PC-3 (cell line): ENCODE results near the gene ZGRF1. TPM values are rescaled to one million over a fixed set of nuclear protein-coding genes. Genes with fewer than 3 reads are reported as not detected.

Experiments used
- ATAC-seq: fragments of 200-7000 bp; cut with Tn5 transposase; 2 replicates; pipeline ENCODE4 v1.9.1; 2020; ENCODE audit warnings: mild to moderate bottlenecking, moderate library complexity
- BruUV-seq: library from RNA; stranded (reverse); fragments of 400-500 nt; replicated peaks from 2 replicates; lab custom pipeline; 2021; lab: Mats Ljungman, UMichigan
- CTCF ChIA-PET: fragments of 300-600 bp; sonication (Branson Sonifier 250); formaldehyde crosslinking; loops from one replicate; lab custom pipeline; 2022; ENCODE audit warnings: antibody characterized with exemption; lab: Charles Lee
- POLR2A ChIA-PET: fragments of 300-600 bp; sonication (Branson Sonifier 250); formaldehyde crosslinking; loops from one replicate; lab custom pipeline; 2022; ENCODE audit warnings: antibody characterized with exemption; ENCODE audit not compliant: unreplicated experiment; lab: Charles Lee
- DNase-seq: peaks from one replicate; pipeline ENCODE4 v3.0.0-alpha.2; 2015
- H2AFZ ChIP-seq: fragments of 300-600 bp; sonication (generic); 2 replicates; pipeline ENCODE4 v1.6.0; 2016; ENCODE audit warnings: antibody characterized with exemption, low read length
- H3F3A ChIP-seq: fragments of 300-600 bp; sonication (generic); one replicate; pipeline ENCODE4 v1.6.0; 2017; ENCODE audit warnings: antibody characterized with exemption, low read length, control low read depth, mild to moderate bottlenecking; ENCODE audit not compliant: unreplicated experiment
- H3K27ac ChIP-seq: fragments of 300-600 bp; sonication (generic); 2 replicates; pipeline ENCODE4 v1.5.1; 2016; ENCODE audit warnings: mild to moderate bottlenecking, low read length
- H3K27me3 ChIP-seq: fragments of 300-600 bp; sonication (generic); 2 replicates; pipeline ENCODE4 v1.6.1; 2016; ENCODE audit warnings: low read length, mixed read lengths
- H3K36me3 ChIP-seq: fragments of 300-600 bp; sonication (generic); 2 replicates; pipeline ENCODE4 v1.6.1; 2016; ENCODE audit warnings: low read depth, mixed run types, low read length, mixed read lengths
- H3K4me1 ChIP-seq: fragments of 300-600 bp; sonication (generic); 2 replicates; pipeline ENCODE4 v1.5.1; 2016; ENCODE audit warnings: low read length; ENCODE audit not compliant: insufficient read depth
- H3K4me2 ChIP-seq: fragments of 300-600 bp; sonication (generic); 2 replicates; pipeline ENCODE4 v1.6.0; 2016; ENCODE audit warnings: low read length
- H3K4me3 ChIP-seq: fragments of 300-600 bp; sonication (generic); 2 replicates; pipeline ENCODE4 v1.5.1; 2016; ENCODE audit warnings: mild to moderate bottlenecking, low read length, mixed read lengths
- H3K79me2 ChIP-seq: fragments of 300-600 bp; sonication (generic); 2 replicates; pipeline ENCODE4 v1.6.1; 2017; ENCODE audit warnings: low read length, mixed read lengths
- H3K9ac ChIP-seq: fragments of 300-600 bp; sonication (generic); 2 replicates; pipeline ENCODE4 v1.6.0; 2016; ENCODE audit warnings: mild to moderate bottlenecking, low read length
- H3K9me2 ChIP-seq: fragments of 300-600 bp; sonication (generic); replicated peaks from 2 replicates; pipeline ENCODE4 v1.6.1; 2016; ENCODE audit warnings: mixed run types, low read length, mixed read lengths
- H3K9me3 ChIP-seq: fragments of 300-600 bp; sonication (generic); 2 replicates; pipeline ENCODE4 v1.6.1; 2016; ENCODE audit warnings: low read length, mixed read lengths
- H4K20me1 ChIP-seq: fragments of 300-600 bp; sonication (generic); 2 replicates; pipeline ENCODE4 v1.6.1; 2016; ENCODE audit warnings: low read length, mixed read lengths
- EZH2 ChIP-seq: fragments of 300-600 bp; sonication (generic); IDR thresholded peaks from one replicate; pipeline ENCODE4 v1.6.1; 2017; ENCODE audit warnings: antibody characterized with exemption, mild to moderate bottlenecking, low read length; ENCODE audit not compliant: unreplicated experiment
- EZH2phosphoT487 ChIP-seq: fragments of 300-600 bp; sonication (generic); IDR thresholded peaks from 2 replicates; pipeline ENCODE4 v1.6.1; 2018; ENCODE audit warnings: mild to moderate bottlenecking, antibody characterized with exemption, low read length, borderline replicate concordance
- intact Hi-C: fragments of 100-400 bp; cut with micrococcal nuclease; formaldehyde crosslinking; loops from 2 replicates; pipeline ENCODE4 v1.9.0; 2023
- total RNA-seq: library from RNA; depleted of rRNA; stranded (reverse); fragments of >200 nt; gene quantifications from 2 replicates; pipeline ENCODE4 v1.2.3, GENCODE V29; 2014
- TF ChIP-seq, protein P1 (sequence below): fragments of 300-600 bp; sonication (generic); conservative IDR thresholded peaks from 2 replicates; pipeline ENCODE4 v1.5.1; 2017; ENCODE audit warnings: antibody characterized with exemption, low read depth, mild to moderate bottlenecking, low read length

The ZGRF1 gene
- total RNA-seq, 1 experiment from 2014 or later: 7.3 TPM

DNA sequence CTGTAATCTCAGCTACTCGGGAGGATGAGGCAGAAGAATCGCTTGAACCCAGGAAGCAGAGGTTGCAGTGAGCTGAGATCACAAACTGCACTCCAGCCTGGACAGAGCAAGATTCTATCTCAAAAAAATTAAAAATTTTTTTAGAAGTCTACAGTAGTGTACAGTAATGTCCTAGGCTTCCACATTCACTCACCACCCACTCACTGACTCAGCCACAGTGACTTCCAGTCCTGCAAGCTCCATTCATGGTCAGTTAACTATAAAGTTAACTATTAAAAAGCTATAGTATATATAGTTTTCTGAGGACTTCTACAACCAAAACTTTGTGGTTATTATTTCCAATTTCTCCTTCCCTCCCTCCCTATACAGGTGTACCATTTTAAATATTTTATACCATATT, 86.0 kb downstream of the ZGRF1 start:
- no peaks in the 10 kb centered on the region for H3K79me2 ChIP-seq
- H3K9me2 ChIP-seq: no peaks in the 10 kb centered on the region
- CTCF ChIA-PET: interaction anchor here (0.7 kb wide), 1 partner anchor 35 kb away, joined by 3 read pairs; no protein-coding TSS in a partner anchor
- no peak overlapping the region for H2AFZ ChIP-seq
- ATAC-seq (peak; percentile 20; the same call in 1 of the 2 replicates), DNase-seq (peak; percentile 21)
- POLR2A ChIA-PET: no interaction called here
- H3K4me1 ChIP-seq: peaks cover 19% of the 10 kb centered on the region
- H4K20me1 ChIP-seq: no peaks in the 10 kb centered on the region
- no peak overlapping the region for H3K27ac ChIP-seq
- intact Hi-C loops: no loop called here
- H3K9me3 ChIP-seq: no peaks in the 10 kb centered on the region
- no peaks in the 10 kb centered on the region for H3F3A ChIP-seq
- no peak overlapping the region for H3K9ac ChIP-seq
- H3K4me3 ChIP-seq: no peak overlapping the region
- H3K36me3 ChIP-seq: no peaks in the 10 kb centered on the region
- TF ChIP-seq EZH2 (no peak), EZH2phosphoT487 (no peak)
- TF ChIP-seq, protein P1, sequence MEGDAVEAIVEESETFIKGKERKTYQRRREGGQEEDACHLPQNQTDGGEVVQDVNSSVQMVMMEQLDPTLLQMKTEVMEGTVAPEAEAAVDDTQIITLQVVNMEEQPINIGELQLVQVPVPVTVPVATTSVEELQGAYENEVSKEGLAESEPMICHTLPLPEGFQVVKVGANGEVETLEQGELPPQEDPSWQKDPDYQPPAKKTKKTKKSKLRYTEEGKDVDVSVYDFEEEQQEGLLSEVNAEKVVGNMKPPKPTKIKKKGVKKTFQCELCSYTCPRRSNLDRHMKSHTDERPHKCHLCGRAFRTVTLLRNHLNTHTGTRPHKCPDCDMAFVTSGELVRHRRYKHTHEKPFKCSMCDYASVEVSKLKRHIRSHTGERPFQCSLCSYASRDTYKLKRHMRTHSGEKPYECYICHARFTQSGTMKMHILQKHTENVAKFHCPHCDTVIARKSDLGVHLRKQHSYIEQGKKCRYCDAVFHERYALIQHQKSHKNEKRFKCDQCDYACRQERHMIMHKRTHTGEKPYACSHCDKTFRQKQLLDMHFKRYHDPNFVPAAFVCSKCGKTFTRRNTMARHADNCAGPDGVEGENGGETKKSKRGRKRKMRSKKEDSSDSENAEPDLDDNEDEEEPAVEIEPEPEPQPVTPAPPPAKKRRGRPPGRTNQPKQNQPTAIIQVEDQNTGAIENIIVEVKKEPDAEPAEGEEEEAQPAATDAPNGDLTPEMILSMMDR: no peak
- no TSS peak for BruUV-seq
- H3K27me3 ChIP-seq: no peaks in the 10 kb centered on the region
- H3K4me2 ChIP-seq: no peak overlapping the region

DNA sequence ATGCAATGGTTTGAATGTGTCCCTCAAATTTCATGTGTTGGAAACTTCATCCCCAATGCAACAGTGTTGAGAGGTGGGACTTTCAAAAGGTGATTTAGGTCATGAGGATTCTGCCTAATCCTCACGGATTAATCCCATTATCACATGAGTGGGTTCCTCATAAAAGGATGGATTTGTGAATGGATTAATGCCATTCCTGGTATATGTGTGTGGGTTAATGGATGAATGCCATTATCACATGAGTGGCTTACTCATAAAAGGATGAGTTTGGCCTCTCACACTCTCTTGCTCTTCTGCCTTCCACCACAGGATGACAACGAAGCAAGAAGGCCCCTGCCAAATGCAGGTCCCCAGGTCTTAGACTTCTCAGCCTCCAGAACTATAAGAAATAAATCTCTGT, 90.2 kb downstream of the ZGRF1 start:
- no peaks in the 10 kb centered on the region for H3F3A ChIP-seq
- intact Hi-C loops: no loop called here
- TF ChIP-seq EZH2phosphoT487 (no peak), EZH2 (no peak)
- TF ChIP-seq, protein P1: no peak
- H3K9ac ChIP-seq: no peak overlapping the region
- no peaks in the 10 kb centered on the region for H4K20me1 ChIP-seq
- BruUV-seq: no TSS peak
- no peaks in the 10 kb centered on the region for H3K36me3 ChIP-seq
- ChIA-PET POLR2A (no interaction called here), CTCF (no interaction called here)
- ATAC-seq (no peak), DNase-seq (no peak)
- no peaks in the 10 kb centered on the region for H3K79me2 ChIP-seq
- H3K27ac ChIP-seq: no peak overlapping the region
- H3K4me3 ChIP-seq: no peak overlapping the region
- no peaks in the 10 kb centered on the region for H3K27me3 ChIP-seq
- no peaks in the 10 kb centered on the region for H3K9me3 ChIP-seq
- H3K4me2 ChIP-seq: no peak overlapping the region
- no peak overlapping the region for H2AFZ ChIP-seq
- H3K9me2 ChIP-seq: no peaks in the 10 kb centered on the region
- 0 out of 2 replicates have a peak, but pooled peaks cover 3% of the 10 kb centered on the region for H3K4me1 ChIP-seq

DNA sequence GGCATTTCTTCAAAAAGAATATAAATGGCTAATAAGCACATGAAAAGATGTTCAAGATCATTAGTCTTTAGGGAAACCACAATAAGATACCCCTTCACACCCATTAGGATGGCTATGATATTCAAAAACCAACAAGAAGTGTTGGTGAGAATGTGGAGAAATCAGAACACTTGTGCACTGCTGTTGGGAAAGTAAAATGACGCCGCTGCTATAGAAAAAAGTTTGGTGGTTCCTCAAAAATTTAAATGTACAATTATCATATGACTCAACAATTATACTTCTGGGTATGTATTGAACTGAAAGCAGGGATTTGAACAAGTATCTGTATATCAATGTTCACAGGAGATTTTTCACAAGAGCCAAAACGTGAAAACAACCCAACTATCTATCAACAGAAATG, 91.4 kb downstream of the ZGRF1 start:
- Histone ChIP-seq H4K20me1 (no peaks in the 10 kb centered on the region), H3K27me3 (no peaks in the 10 kb centered on the region), H3K9me2 (no peaks in the 10 kb centered on the region), H3K27ac (no peak overlapping the region), H3K4me1 (0 out of 2 replicates have a peak, but pooled peaks cover 3% of the 10 kb centered on the region), H3K9me3 (no peaks in the 10 kb centered on the region), H3K4me2 (no peak overlapping the region), H3K9ac (no peak overlapping the region), H2AFZ (no peak overlapping the region), H3K79me2 (no peaks in the 10 kb centered on the region), H3K4me3 (no peak overlapping the region), H3K36me3 (no peaks in the 10 kb centered on the region), H3F3A (no peaks in the 10 kb centered on the region)
- CTCF ChIA-PET: no interaction called here
- DNase-seq: no peak
- no peak for ATAC-seq
- TF ChIP-seq EZH2phosphoT487 (no peak), EZH2 (no peak)
- TF ChIP-seq, protein P1: no peak
- no TSS peak for BruUV-seq
- intact Hi-C loops: no loop called here
- POLR2A ChIA-PET: no interaction called here
